ENCODE measurements around the gene TENM3. TPM values are rescaled to one million over a fixed set of nuclear protein-coding genes. Genes with fewer than 3 reads are reported as not detected.

Gene TENM3
- total and polyA plus RNA-seq, 12 donors: 2.6 to 54.4 (median 42.8) TPM

GRCh38 chr4:182807346-182807745 lies 564.1 kb downstream of the TENM3 start:
- H3K27ac ChIP-seq: no peak overlapping the region
- DNase-seq: no peak
- H3K9me3 ChIP-seq (replicated peaks in 1 of 3): no peaks in the 10 kb centered on the region
- peaks cover 0 to 3% of the 10 kb centered on the region in 2 donors for H3K4me1 ChIP-seq (replicated peaks in 1 of 2)
- H3K4me3 ChIP-seq: peak overlapping the region in 1 of 4 donors; percentile 53
- no peaks in the 10 kb centered on the region for H3K36me3 ChIP-seq (replicated peaks in 1 of 2)
- TF ChIP-seq POLR2A (IDR thresholded peaks at IDR 0.05) (no peak), CTCF (IDR thresholded peaks at IDR 0.05) (no peak)
- WGBS, 4 donors: 76 to 89% (median 85%) methylated on average over 11 to 12 of the region's 12 CpGs
- H3K27me3 ChIP-seq: no peaks in the 10 kb centered on the region
- intact Hi-C loops (cut with DNase I): loop anchor here in 1 of 2 donors (2.0 kb wide), 1 partner anchor 331 kb away; no protein-coding TSS in a partner anchor

GRCh38 chr4:182807767-182808548 lies 564.8 kb downstream of the TENM3 start:
- intact Hi-C loops (cut with DNase I): loop anchor here in 1 of 2 donors (2.0 kb wide), 1 partner anchor 331 kb away; no protein-coding TSS in a partner anchor
- TF ChIP-seq CTCF (IDR thresholded peaks at IDR 0.05) (no peak), POLR2A (IDR thresholded peaks at IDR 0.05) (no peak)

GRCh38 chr4:182808673-182809416 lies 565.6 kb downstream of the TENM3 start:
- Histone ChIP-seq H3K9me3 (replicated peaks in 1 of 3) (no peaks in the 10 kb centered on the region), H3K27ac (no peak overlapping the region)
- whole genome bisulfite sequencing, 4 donors: 77 to 84% (median 80%) methylated on average over 22 to 25 of the region's 25 CpGs

More at GRCh38 chr4:182807767-182808548, 564.8 kb downstream of the TENM3 start:
- Histone ChIP-seq H3K36me3 (replicated peaks in 1 of 2) (no peaks in the 10 kb centered on the region), H3K4me1 (replicated peaks in 1 of 2) (peaks cover 0 to 3% of the 10 kb centered on the region in 2 donors), H3K4me3 (no peak overlapping the region), H3K9me3 (replicated peaks in 1 of 3) (no peaks in the 10 kb centered on the region), H3K27ac (no peak overlapping the region), H3K27me3 (no peaks in the 10 kb centered on the region)
- DNase-seq: no peak
- WGBS, 4 donors: 92 to 96% (median 93%) methylated on average over 30 to 45 of the region's 45 CpGs

More at GRCh38 chr4:182808673-182809416, 565.6 kb downstream of the TENM3 start:
- TF ChIP-seq CTCF (IDR thresholded peaks at IDR 0.05): no peak
- H3K36me3 ChIP-seq (replicated peaks in 1 of 2): no peaks in the 10 kb centered on the region
- H3K4me1 ChIP-seq (replicated peaks in 1 of 2): peaks cover 0 to 3% of the 10 kb centered on the region in 2 donors
- intact Hi-C loops (cut with DNase I): no loop called here
- no peak overlapping the region for H3K4me3 ChIP-seq
- DNase-seq: no peak
- no peaks in the 10 kb centered on the region for H3K27me3 ChIP-seq

Measured in adrenal gland (tissue), 12 donors.